ENCODE measurements around the gene TARDBP. TPM values are rescaled to one million over a fixed set of nuclear protein-coding genes. Genes with fewer than 3 reads are reported as not detected.

The TARDBP gene
- polyA plus RNA-seq, 1 experiment, result 55.5 TPM

- ChIA-PET CTCF (interaction anchor here (0.6 to 0.8 kb wide), 3 partner anchors 49 to 600 kb away, joined by 3 to 4 read pairs (median 3); no protein-coding TSS in a partner anchor), POLR2A (no interaction called here)
- Histone ChIP-seq H3K36me3 (ENCODE audit: control insufficient read depth, insufficient read depth, low read length) (no peaks in the 10 kb centered on the region), H3K4me3 (ENCODE audit: low read depth, low read length) (no peak overlapping the region), H3K27me3 (ENCODE audit: control insufficient read depth, insufficient read depth, low read length) (peaks cover 4% of the 10 kb centered on the region; the same call in 1 of the 2 replicates)
- DNase-seq (ENCODE audit: low read depth), result no peak
- no peak for TF ChIP-seq CTCF (IDR thresholded peaks at IDR 0.05; ENCODE audit: insufficient read depth, low read depth, low read length)
Measured at GRCh38 chr1:11042065-11042464, 29.6 kb downstream of the TARDBP start.

- TF ChIP-seq CTCF (IDR thresholded peaks at IDR 0.05; ENCODE audit: insufficient read depth, low read depth, low read length), result no peak
Measured at GRCh38 chr1:11042995-11043874, 30.8 kb downstream of the TARDBP start.

GRCh38 chr1:11044086-11044848 is 31.8 kb downstream of the TARDBP start:
- ChIA-PET CTCF (interaction anchor here (0.6 kb wide), 1 partner anchor 1023 kb away, joined by 4 read pairs; no protein-coding TSS in a partner anchor), POLR2A (no interaction called here)
- no peak for TF ChIP-seq CTCF (IDR thresholded peaks at IDR 0.05; ENCODE audit: insufficient read depth, low read depth, low read length)
- Histone ChIP-seq H3K36me3 (ENCODE audit: control insufficient read depth, insufficient read depth, low read length) (no peaks in the 10 kb centered on the region), H3K4me3 (ENCODE audit: low read depth, low read length) (no peak overlapping the region), H3K27me3 (ENCODE audit: control insufficient read depth, insufficient read depth, low read length) (no peaks in the 10 kb centered on the region)
- no peak for DNase-seq (ENCODE audit: low read depth)

More at GRCh38 chr1:11042995-11043874, 30.8 kb downstream of the TARDBP start:
- CTCF ChIA-PET, result interaction anchor here (0.6 kb wide), 2 partner anchors 667 to 1024 kb away, joined by 3 to 4 read pairs; no protein-coding TSS in a partner anchor
- no peak overlapping the region for H3K4me3 ChIP-seq (ENCODE audit: low read depth, low read length)
- DNase-seq (ENCODE audit: low read depth), result no peak
- H3K36me3 ChIP-seq (ENCODE audit: control insufficient read depth, insufficient read depth, low read length), result no peaks in the 10 kb centered on the region
- peaks cover 4% of the 10 kb centered on the region; the same call in 1 of the 2 replicates for H3K27me3 ChIP-seq (ENCODE audit: control insufficient read depth, insufficient read depth, low read length)
- POLR2A ChIA-PET, result no interaction called here

- CTCF ChIA-PET, result interaction anchor here (2.8 kb wide), 1 partner anchor 7 kb away, joined by 11 read pairs; no protein-coding TSS in a partner anchor
- TF ChIP-seq CTCF (IDR thresholded peaks at IDR 0.05; ENCODE audit: insufficient read depth, low read depth, low read length), result no peak
- no peaks in the 10 kb centered on the region for H3K27me3 ChIP-seq (ENCODE audit: control insufficient read depth, insufficient read depth, low read length)
- no peak overlapping the region for H3K4me3 ChIP-seq (ENCODE audit: low read depth, low read length)
- POLR2A ChIA-PET, result no interaction called here
- no peak for DNase-seq (ENCODE audit: low read depth)
- H3K36me3 ChIP-seq (ENCODE audit: control insufficient read depth, insufficient read depth, low read length), result no peaks in the 10 kb centered on the region
Measured at GRCh38 chr1:11044849-11045427, 32.5 kb downstream of the TARDBP start.
